Endothelial cell of umbilical vein (primary cell): ENCODE measurements around the gene ZBTB20. TPM values are rescaled to one million over a fixed set of nuclear protein-coding genes. Genes with fewer than 3 reads are reported as not detected.

Source experiments
- BruUV-seq: library from RNA; stranded (reverse); fragments of 400-500 nt; replicated peaks from 2 replicates; lab custom pipeline; 2021; lab: Mats Ljungman, UMichigan
- CTCF ChIA-PET: fragments of 300-600, 350-600 bp; sonication (Branson Sonifier 250); formaldehyde crosslinking; loops from one replicate; lab custom pipeline; 2021; ENCODE audit warnings: antibody characterized with exemption, inconsistent platforms; lab: Charles Lee
- POLR2A ChIA-PET: fragments of 300-600, 350-600 bp; sonication (Branson Sonifier 250); formaldehyde crosslinking; loops from one replicate; lab custom pipeline; 2021; ENCODE audit warnings: antibody characterized with exemption, inconsistent platforms; lab: Charles Lee
- DNase-seq: peaks from one replicate; pipeline ENCODE4 v3.0.0-alpha.2; 2011; ENCODE audit warnings: low read depth, low spot score
- FAIRE-seq: peaks from 2 replicates; lab custom pipeline; 2011; peaks lifted over from hg19 to GRCh38; lab: Jason Lieb, UNC
- H2AFZ ChIP-seq: 2 replicates; pipeline ENCODE4 v1.6.0; 2012; ENCODE audit warnings: low read depth, low read length, control low read depth, inconsistent platforms
- H3K27ac ChIP-seq: 2 replicates; pipeline ENCODE4 v1.5.1; 2011; ENCODE audit warnings: low read depth, mild to moderate bottlenecking, control low read depth, low read length, moderate library complexity; ENCODE audit not compliant: insufficient read depth
- H3K27me3 ChIP-seq, 2 experiments: 2 replicates each; pipeline versions ENCODE4 v1.6.0 to v1.6.1; 2011; ENCODE audit warnings: low read length in 2 of 2, mixed read lengths in 1 of 2; ENCODE audit not compliant: control insufficient read depth in 2 of 2, insufficient read depth in 2 of 2
- H3K36me3 ChIP-seq, 2 experiments: 2 replicates in 1 of 2; 3 replicates in 1 of 2; pipeline ENCODE4 v1.5.1; 2011; ENCODE audit warnings: low read length in 2 of 2, mild to moderate bottlenecking in 1 of 2, moderate library complexity in 1 of 2; ENCODE audit not compliant: control insufficient read depth in 2 of 2, insufficient read depth in 2 of 2; ENCODE audit errors: extremely low read depth in 1 of 2
- H3K4me1 ChIP-seq: 3 replicates; pipeline ENCODE4 v1.5.1; 2011; ENCODE audit warnings: mild to moderate bottlenecking, low read length; ENCODE audit not compliant: control insufficient read depth, insufficient read depth; ENCODE audit errors: extremely low read depth
- H3K4me2 ChIP-seq: 2 replicates; pipeline ENCODE4 v1.6.1; 2011; ENCODE audit warnings: low read length, control low read depth, mixed read lengths; ENCODE audit not compliant: insufficient read depth
- H3K4me3 ChIP-seq, 3 experiments: fragments of 200-600 bp in 1 of 3; sonication (generic), shearing (Covaris generic) in 1 of 3; replicated peaks in 1 of 3; 2 replicates each; pipeline ENCODE4 v1.5.1; 2011 to 2016; ENCODE audit warnings: control low read depth in 3 of 3, low read length in 3 of 3, mild to moderate bottlenecking in 2 of 3, inconsistent platforms in 1 of 3, low read depth in 1 of 3, moderate library complexity in 1 of 3; ENCODE audit not compliant: insufficient read depth in 1 of 3
- H3K79me2 ChIP-seq: 2 replicates; pipeline ENCODE4 v1.6.0; 2012; ENCODE audit warnings: low read length, inconsistent platforms; ENCODE audit not compliant: control insufficient read depth, insufficient read depth
- H3K9ac ChIP-seq: replicated peaks from 2 replicates; pipeline ENCODE3; 2011; ENCODE audit warnings: low read length, control low read depth; ENCODE audit not compliant: insufficient read depth; ENCODE audit errors: extremely low read depth
- H3K9me1 ChIP-seq: replicated peaks from 3 replicates; pipeline ENCODE4 v1.6.0; 2011; ENCODE audit warnings: mild to moderate bottlenecking, low read length; ENCODE audit not compliant: control insufficient read depth, insufficient read depth; ENCODE audit errors: extremely low read depth
- H3K9me3 ChIP-seq: replicated peaks from 2 replicates; pipeline ENCODE4 v1.5.1; 2012; ENCODE audit warnings: low read length, inconsistent platforms; ENCODE audit not compliant: control insufficient read depth, insufficient read depth
- H4K20me1 ChIP-seq: replicated peaks from 2 replicates; pipeline ENCODE3; 2011; ENCODE audit warnings: mild to moderate bottlenecking, low read length; ENCODE audit not compliant: control insufficient read depth, insufficient read depth; ENCODE audit errors: extremely low read depth
- CTCF ChIP-seq, 2 donors: IDR thresholded peaks; 1 replicate in 1 of 2; 2 replicates in 1 of 2; pipeline ENCODE4 v1.5.1; 2011; ENCODE audit warnings: low read length in 2 of 2, mild to moderate bottlenecking in 2 of 2, moderate library complexity in 2 of 2, control low read depth in 1 of 2, inconsistent platforms in 1 of 2, low read depth in 1 of 2; ENCODE audit not compliant: insufficient read depth in 1 of 2; ENCODE audit errors: extremely low read depth in 1 of 2
- EZH2 ChIP-seq: IDR thresholded peaks from 2 replicates; pipeline ENCODE4 v1.6.1; 2012; ENCODE audit warnings: borderline replicate concordance, low read depth, mild to moderate bottlenecking, moderate library complexity, low read length, inconsistent platforms; ENCODE audit not compliant: severe bottlenecking
- FOS ChIP-seq: IDR thresholded peaks from 2 replicates; pipeline ENCODE4 v1.6.1; 2011; ENCODE audit warnings: mild to moderate bottlenecking, low read length, moderate library complexity, borderline replicate concordance; ENCODE audit not compliant: insufficient read depth
- GATA2 ChIP-seq: IDR thresholded peaks from 2 replicates; pipeline ENCODE4 v1.7.0; 2011; ENCODE audit warnings: low read depth, mild to moderate bottlenecking, moderate library complexity, mixed read lengths, low read length; ENCODE audit not compliant: insufficient read length, insufficient read depth
- JUN ChIP-seq: IDR thresholded peaks from 2 replicates; pipeline ENCODE4 v1.6.1; 2011; ENCODE audit warnings: borderline replicate concordance, low read depth; ENCODE audit not compliant: insufficient read length, insufficient read depth
- MAX ChIP-seq: IDR thresholded peaks from 2 replicates; pipeline ENCODE4 v1.6.1; 2011; ENCODE audit not compliant: insufficient read depth, insufficient read length
- MYC ChIP-seq: IDR thresholded peaks from one replicate; pipeline ENCODE4 v1.6.1; 2011; ENCODE audit warnings: mild to moderate bottlenecking, low read depth, low read length
- POLR2A ChIP-seq: IDR thresholded peaks from 2 replicates; pipeline ENCODE4 v1.6.1; 2012; ENCODE audit warnings: low read depth, mild to moderate bottlenecking, control low read depth, low read length
- POLR2AphosphoS5 ChIP-seq: IDR thresholded peaks from 2 replicates; pipeline ENCODE4 v1.6.1; 2012; ENCODE audit warnings: low read depth, mild to moderate bottlenecking, control low read depth, low read length, moderate library complexity; ENCODE audit not compliant: insufficient read depth
- dilution Hi-C: fragments of 300-500 bp; cut with MboI; formaldehyde crosslinking; loops from one replicate; pipeline ENCODE4 v1.15.0; 2019; ENCODE audit warnings: low sequenced_read_pairs; ENCODE audit not compliant: extremely low pct_ligation_motif_present
- intact Hi-C: fragments of 100-400 bp; cut with micrococcal nuclease; formaldehyde crosslinking; loops from one replicate; pipeline ENCODE4 v1.10.0; 2022
- polyA plus RNA-seq, 4 experiments: library from polyadenylated mRNA; depleted of rRNA in 3 of 4; stranded (reverse) in 3 of 4; unstranded in 1 of 4; fragments of >200 nt; gene quantifications; 2 replicates each; pipeline versions ENCODE4 v1.2.1 to v1.2.3, GENCODE V29; 2011 to 2012; ENCODE audit warnings: missing spikeins in 1 of 4
- total RNA-seq: library from RNA; stranded (reverse); gene quantifications from 2 replicates; pipeline ENCODE4 v1.2.3, GENCODE V29; 2021

ZBTB20 gene
- total and polyA plus RNA-seq, 2 donors (not counting 3 experiments of a cell fraction or from before 2014, with no cell fraction given), result 2.1 to 20.5 TPM

- POLR2A ChIA-PET, result no interaction called here
- intact Hi-C loops (no loop called here), dilution Hi-C loops (no loop called here)
- no peaks in the 10 kb centered on the region for H3K27me3 ChIP-seq
- peaks cover 14% of the 10 kb centered on the region for H3K4me1 ChIP-seq
- H3K36me3 ChIP-seq, result no peaks in the 10 kb centered on the region
- H3K9ac ChIP-seq, result no peak overlapping the region
- H3K27ac ChIP-seq, result no peak overlapping the region
- H3K9me1 ChIP-seq, result no peaks in the 10 kb centered on the region
- H2AFZ ChIP-seq, result no peak overlapping the region
- H3K4me3 ChIP-seq, result no peak overlapping the region
- no TSS peak for BruUV-seq
- TF ChIP-seq JUN, result no peak
- no peak for TF ChIP-seq POLR2AphosphoS5
- no peak for TF ChIP-seq POLR2A
- no peak for TF ChIP-seq FOS
- TF ChIP-seq MAX, result no peak
- TF ChIP-seq EZH2, result no peak
- no peak for TF ChIP-seq CTCF (IDR thresholded peaks at IDR 0.05; ENCODE audit: extremely low read depth in 1 of 2, insufficient read depth in 1 of 2, low read depth in 1 of 2, low read length in 2 of 2)
- no peak for TF ChIP-seq MYC
- TF ChIP-seq GATA2, result no peak
- no peak overlapping the region for H3K4me2 ChIP-seq
- H3K9me3 ChIP-seq, result no peaks in the 10 kb centered on the region
- CTCF ChIA-PET, result no interaction called here
- H4K20me1 ChIP-seq, result peaks cover 4% of the 10 kb centered on the region
- DNase-seq (no peak), FAIRE-seq (no peak)
- no peaks in the 10 kb centered on the region for H3K79me2 ChIP-seq
Measured at GRCh38 chr3:114563720-114564119, 583.4 kb downstream of the ZBTB20 start.
